Activated CD4-positive, alpha-beta memory T cell treated with anti-CD3 and anti-CD28 coated beads for 36 hours (primary cell): ENCODE measurements around the gene OR4D11. TPM values are rescaled to one million over a fixed set of nuclear protein-coding genes. Genes with fewer than 3 reads are reported as not detected.
"Not testable (repeated sequence)": the region's sequence is repeated elsewhere in the genome, so short reads cannot be mapped to it uniquely, and the experiment has no call there.

Experiments
- CTCF ChIA-PET: fragments of 350-600 bp; sonication (Branson Sonifier 250); formaldehyde crosslinking; loops from one replicate; lab custom pipeline; 2021; ENCODE audit warnings: antibody characterized with exemption, inconsistent platforms; lab: Charles Lee
- POLR2A ChIA-PET: fragments of 350-600 bp; sonication (Branson Sonifier 250); formaldehyde crosslinking; loops from one replicate; lab custom pipeline; 2021; ENCODE audit warnings: antibody characterized with exemption; lab: Charles Lee
- DNase-seq: peaks from one replicate; pipeline ENCODE4 v3.0.0-alpha.2; 2020
- H3K27ac Mint-ChIP-seq: one replicate; pipeline ENCODE4 v1.8.0; 2021; ENCODE audit warnings: mixed read lengths
- H3K27me3 Mint-ChIP-seq: one replicate; pipeline ENCODE4 v1.8.0; 2021; ENCODE audit warnings: mixed read lengths
- H3K36me3 Mint-ChIP-seq: one replicate; pipeline ENCODE4 v1.8.0; 2021; ENCODE audit warnings: mixed read lengths
- H3K4me1 Mint-ChIP-seq: one replicate; pipeline ENCODE4 v1.8.0; 2021; ENCODE audit warnings: low read depth, mixed read lengths
- H3K4me3 Mint-ChIP-seq: one replicate; pipeline ENCODE4 v1.8.0; 2021; ENCODE audit warnings: mild to moderate bottlenecking, mixed read lengths
- H3K9me3 Mint-ChIP-seq: one replicate; pipeline ENCODE4 v1.8.0; 2021; ENCODE audit warnings: mixed read lengths
- intact Hi-C: fragments of 100-400 bp; cut with micrococcal nuclease; formaldehyde crosslinking; loops from one replicate; pipeline ENCODE4 v1.15.1; 2023
- total RNA-seq, 2 experiments: library from RNA; stranded (reverse); gene quantifications; one replicate each; pipeline ENCODE4 v1.2.3, GENCODE V29; 2021

The OR4D11 gene
- total RNA-seq = not detected

- no peak for DNase-seq
- H3K4me1 Mint-ChIP-seq = peaks cover 3% of the 10 kb centered on the region
- intact Hi-C loops = no loop called here
- no peak within 1 kb of the TSS for H3K27ac Mint-ChIP-seq
- H3K4me3 Mint-ChIP-seq = no peak within 1 kb of the TSS
- no peaks in the 10 kb centered on the region for H3K9me3 Mint-ChIP-seq
- ChIA-PET CTCF (no interaction called here), POLR2A (interaction anchor here (0.5 kb wide), 1 partner anchor 271 kb away, joined by 4 read pairs; no protein-coding TSS in a partner anchor)
- peaks cover 10% of the 10 kb centered on the region for H3K27me3 Mint-ChIP-seq
- no peaks in the 10 kb centered on the region for H3K36me3 Mint-ChIP-seq
These were observed at the start of gene OR4D11 for GRCh38 chr11:59503276-59503675. OR4D11 (plus strand) TSS chr11:59503576; CDS start chr11:59503576, 0 bp downstream.

- intact Hi-C loops = no loop called here
- CTCF ChIA-PET = no interaction called here
- POLR2A ChIA-PET = no interaction called here
- peaks cover 12% of the 10 kb centered on the region for H3K27me3 Mint-ChIP-seq
- no peaks in the 10 kb centered on the region for H3K9me3 Mint-ChIP-seq
- H3K27ac Mint-ChIP-seq = no peak within 1 kb of the TSS
- no peak for DNase-seq
- H3K4me1 Mint-ChIP-seq = no peaks in the 10 kb centered on the region
- no peaks in the 10 kb centered on the region for H3K36me3 Mint-ChIP-seq
- no peak within 1 kb of the TSS for H3K4me3 Mint-ChIP-seq
These were observed 46.7 kb upstream of the OR4D11 start, which contains the start of gene OR4D6 for GRCh38 chr11:59456661-59457060. OR4D6 (plus strand) TSS chr11:59456961; CDS start chr11:59456961, 0 bp downstream.

GRCh38 chr11:59459916-59460315, 43.5 kb upstream of the OR4D11 start:
- no peaks in the 10 kb centered on the region for H3K4me1 Mint-ChIP-seq
- no peak for DNase-seq

GRCh38 chr11:59463190-59463641, 40.2 kb upstream of the OR4D11 start:
- H3K27me3 Mint-ChIP-seq = peaks cover 18% of the 10 kb centered on the region
- H3K36me3 Mint-ChIP-seq = no peaks in the 10 kb centered on the region
- CTCF ChIA-PET = no interaction called here
- no peak overlapping the region for H3K27ac Mint-ChIP-seq
- H3K9me3 Mint-ChIP-seq = no peaks in the 10 kb centered on the region
- no peaks in the 10 kb centered on the region for H3K4me1 Mint-ChIP-seq
- no peak overlapping the region for H3K4me3 Mint-ChIP-seq
- POLR2A ChIA-PET = no interaction called here
- no peak for DNase-seq
- intact Hi-C loops = no loop called here

More at GRCh38 chr11:59459916-59460315, 43.5 kb upstream of the OR4D11 start:
- peaks cover 21% of the 10 kb centered on the region for H3K27me3 Mint-ChIP-seq
- ChIA-PET POLR2A (no interaction called here), CTCF (no interaction called here)
- no peak overlapping the region for H3K4me3 Mint-ChIP-seq
- H3K36me3 Mint-ChIP-seq = no peaks in the 10 kb centered on the region
- intact Hi-C loops = no loop called here
- H3K27ac Mint-ChIP-seq = no peak overlapping the region
- H3K9me3 Mint-ChIP-seq = no peaks in the 10 kb centered on the region

DNA sequence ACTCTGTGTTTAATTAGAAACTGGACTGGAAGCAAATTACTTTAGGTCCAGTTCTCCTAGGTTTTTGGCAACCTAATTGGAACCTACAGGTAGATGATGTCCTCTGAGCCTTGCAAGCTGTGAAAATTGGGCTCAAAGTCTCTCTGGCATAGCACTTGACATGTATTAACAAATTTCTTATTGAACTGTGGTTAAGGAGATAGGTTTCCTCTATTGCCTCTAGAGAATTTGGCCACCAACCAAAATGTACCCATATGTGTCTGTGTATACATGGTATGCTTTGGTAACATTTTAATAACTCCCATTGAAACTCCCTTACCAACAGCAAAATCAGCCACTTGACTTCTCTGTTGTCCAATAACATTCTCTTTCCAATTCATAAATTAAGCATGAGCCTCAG, 30.4 kb upstream of the OR4D11 start, which contains the start of gene OR4D10:
Gene OR4D10 (plus strand): TSS at position 301 of the 400 bp plus-strand sequence. CDS start 4,115 bp downstream, outside the sequence.
- peaks cover 5% of the 10 kb centered on the region for H3K27me3 Mint-ChIP-seq
- ChIA-PET CTCF (no interaction called here), POLR2A (no interaction called here)
- DNase-seq = no peak
- H3K36me3 Mint-ChIP-seq = no peaks in the 10 kb centered on the region
- no peak within 1 kb of the TSS for H3K4me3 Mint-ChIP-seq
- intact Hi-C loops = no loop called here
- no peak within 1 kb of the TSS for H3K27ac Mint-ChIP-seq
- no peaks in the 10 kb centered on the region for H3K4me1 Mint-ChIP-seq
- H3K9me3 Mint-ChIP-seq = no peaks in the 10 kb centered on the region

DNA sequence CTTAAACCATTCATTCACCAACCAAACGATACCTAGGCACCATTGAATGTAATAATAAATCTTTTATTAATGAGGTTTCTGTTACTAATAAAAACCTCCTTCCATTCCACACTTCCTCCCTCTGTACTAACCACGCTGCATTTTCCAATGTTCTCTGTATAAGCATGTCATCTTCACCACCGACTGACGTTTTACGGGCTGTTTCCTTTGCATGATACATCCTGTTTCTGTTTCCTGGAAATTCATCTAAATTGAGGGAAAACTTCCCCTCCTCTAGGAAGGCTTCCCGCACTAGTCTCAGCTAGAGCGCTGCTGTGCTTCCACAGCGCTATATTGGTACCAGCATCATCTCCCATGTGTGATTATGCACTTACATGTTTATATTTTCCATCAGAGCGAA, 28.2 kb upstream of the OR4D11 start:
- peaks cover 8% of the 10 kb centered on the region for H3K27me3 Mint-ChIP-seq
- H3K36me3 Mint-ChIP-seq = no peaks in the 10 kb centered on the region
- ChIA-PET CTCF (no interaction called here), POLR2A (no interaction called here)
- H3K4me3 Mint-ChIP-seq = no peak overlapping the region
- H3K27ac Mint-ChIP-seq = no peak overlapping the region
- H3K9me3 Mint-ChIP-seq = no peaks in the 10 kb centered on the region
- H3K4me1 Mint-ChIP-seq = no peaks in the 10 kb centered on the region
- DNase-seq = no peak
- intact Hi-C loops = no loop called here

GRCh38 chr11:59479906-59480305, 23.5 kb upstream of the OR4D11 start:
- intact Hi-C loops = no loop called here
- no peak overlapping the region for H3K27ac Mint-ChIP-seq
- CTCF ChIA-PET = no interaction called here
- DNase-seq = no peak
- H3K36me3 Mint-ChIP-seq = no peaks in the 10 kb centered on the region
- no peak overlapping the region for H3K4me3 Mint-ChIP-seq
- no peaks in the 10 kb centered on the region for H3K4me1 Mint-ChIP-seq
- H3K27me3 Mint-ChIP-seq = peaks cover 8% of the 10 kb centered on the region
- no peaks in the 10 kb centered on the region for H3K9me3 Mint-ChIP-seq
- POLR2A ChIA-PET = no interaction called here

- peaks cover 6% of the 10 kb centered on the region for H3K27me3 Mint-ChIP-seq
- POLR2A ChIA-PET = no interaction called here
- CTCF ChIA-PET = no interaction called here
- no peaks in the 10 kb centered on the region for H3K36me3 Mint-ChIP-seq
- H3K4me1 Mint-ChIP-seq = no peaks in the 10 kb centered on the region
- H3K27ac Mint-ChIP-seq = no peak overlapping the region
- H3K4me3 Mint-ChIP-seq = no peak overlapping the region
- no peak for DNase-seq
- intact Hi-C loops = no loop called here
- H3K9me3 Mint-ChIP-seq = no peaks in the 10 kb centered on the region
These were observed 23.0 kb upstream of the OR4D11 start for GRCh38 chr11:59480359-59480758.

GRCh38 chr11:59501931-59502330, 1.4 kb upstream of the OR4D11 start:
- H3K4me3 Mint-ChIP-seq = no peak overlapping the region
- no peaks in the 10 kb centered on the region for H3K36me3 Mint-ChIP-seq
- DNase-seq = no peak
- H3K27ac Mint-ChIP-seq = no peak overlapping the region
- H3K9me3 Mint-ChIP-seq = no peaks in the 10 kb centered on the region
- POLR2A ChIA-PET = no interaction called here
- intact Hi-C loops = no loop called here
- peaks cover 3% of the 10 kb centered on the region for H3K4me1 Mint-ChIP-seq
- peaks cover 13% of the 10 kb centered on the region for H3K27me3 Mint-ChIP-seq
- CTCF ChIA-PET = no interaction called here

- no peaks in the 10 kb centered on the region for H3K9me3 Mint-ChIP-seq
- no peak within 1 kb of the TSS for H3K27ac Mint-ChIP-seq
- ChIA-PET POLR2A (no interaction called here), CTCF (no interaction called here)
- no peaks in the 10 kb centered on the region for H3K36me3 Mint-ChIP-seq
- peaks cover 14% of the 10 kb centered on the region for H3K4me1 Mint-ChIP-seq
- intact Hi-C loops = no loop called here
- no peaks in the 10 kb centered on the region for H3K27me3 Mint-ChIP-seq
- DNase-seq = no peak
- H3K4me3 Mint-ChIP-seq = no peak within 1 kb of the TSS
These were observed 7.7 kb downstream of the OR4D11 start, which contains the start of gene OR4D9 for GRCh38 chr11:59510941-59511589. OR4D9 (plus strand) TSS chr11:59511539; CDS start chr11:59514913, 3,374 bp downstream.

DNA sequence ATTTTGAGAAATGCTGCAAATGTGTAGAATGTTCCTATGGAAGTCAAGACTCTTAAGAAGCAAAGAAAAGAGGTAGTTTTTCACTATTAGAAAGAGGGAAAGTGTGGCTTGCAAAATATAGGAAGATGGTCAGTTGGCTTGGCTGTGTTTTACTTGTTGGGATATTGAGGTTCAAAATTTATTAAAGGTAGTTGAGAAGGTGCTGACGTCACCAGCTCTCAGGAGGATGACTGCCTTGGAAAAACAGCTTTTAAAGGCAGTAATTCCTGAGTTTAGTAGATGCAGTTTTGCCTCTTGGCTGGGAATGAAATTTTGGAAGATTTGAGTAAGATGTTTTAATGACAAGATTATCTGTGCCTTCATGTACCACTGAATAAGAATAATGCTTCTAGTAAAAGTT, 8.3 kb downstream of the OR4D11 start:
- Mint-ChIP-seq H3K9me3 (no peaks in the 10 kb centered on the region), H3K4me3 (no peak overlapping the region)
- DNase-seq = no peak

DNA sequence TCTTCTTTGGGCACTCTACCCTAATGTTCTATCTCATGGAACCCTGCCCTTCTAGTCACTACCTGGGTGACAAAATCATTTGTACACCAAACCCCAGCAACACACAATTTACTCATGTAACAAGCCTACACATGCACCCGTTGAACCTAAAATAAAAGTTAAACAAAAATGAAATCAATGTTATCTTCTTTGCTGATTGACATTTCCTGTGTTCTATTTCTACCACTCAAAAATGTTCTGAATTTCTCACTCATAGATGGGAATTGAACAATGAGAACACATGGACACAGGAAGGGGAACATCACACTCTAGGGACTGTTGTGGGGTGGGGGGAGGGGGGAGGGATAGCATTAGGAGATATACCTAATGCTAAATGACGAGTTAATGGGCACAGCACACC, 16.8 kb downstream of the OR4D11 start:
- DNase-seq, H3K27me3 Mint-ChIP-seq, H3K36me3 Mint-ChIP-seq, POLR2A ChIA-PET, H3K4me3 Mint-ChIP-seq, intact Hi-C loops, H3K9me3 Mint-ChIP-seq, H3K4me1 Mint-ChIP-seq, H3K27ac Mint-ChIP-seq: not testable (repeated sequence)
- CTCF ChIA-PET = interaction anchor here (0.6 kb wide), 1 partner anchor 14 kb away, joined by 3 read pairs; no protein-coding TSS in a partner anchor

More for the DNA sequence above, 8.3 kb downstream of the OR4D11 start:
- intact Hi-C loops = no loop called here
- peaks cover 14% of the 10 kb centered on the region for H3K4me1 Mint-ChIP-seq
- H3K27ac Mint-ChIP-seq = no peak overlapping the region
- ChIA-PET POLR2A (no interaction called here), CTCF (no interaction called here)
- no peaks in the 10 kb centered on the region for H3K36me3 Mint-ChIP-seq
- H3K27me3 Mint-ChIP-seq = no peaks in the 10 kb centered on the region

DNA sequence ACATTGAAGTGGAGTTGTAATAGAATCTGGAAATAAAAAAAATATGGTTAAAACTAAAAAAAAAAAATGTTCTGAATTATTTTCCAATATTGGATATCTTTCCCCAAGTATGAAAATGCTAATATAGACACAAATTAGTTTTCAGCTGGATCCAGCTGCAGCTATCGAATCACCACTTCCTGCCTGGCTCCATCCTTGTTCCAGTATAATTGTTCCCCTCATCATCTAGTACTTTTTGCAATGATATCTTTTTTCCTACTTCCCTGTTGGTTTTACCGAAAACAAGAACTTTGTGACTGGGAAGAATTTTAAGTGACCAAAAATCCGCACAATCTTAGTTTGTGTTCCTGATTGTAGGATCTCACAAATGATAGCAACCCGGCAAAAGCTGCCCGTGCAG, 17.4 kb downstream of the OR4D11 start:
- peaks cover 9% of the 10 kb centered on the region for H3K27me3 Mint-ChIP-seq
- no peaks in the 10 kb centered on the region for H3K4me1 Mint-ChIP-seq
- H3K4me3 Mint-ChIP-seq = no peak overlapping the region
- intact Hi-C loops = no loop called here
- ChIA-PET POLR2A (no interaction called here), CTCF (interaction anchor here (0.7 kb wide), 2 partner anchors 17 to 109 kb away, joined by 3 to 5 read pairs; no protein-coding TSS in a partner anchor)
- no peaks in the 10 kb centered on the region for H3K36me3 Mint-ChIP-seq
- no peaks in the 10 kb centered on the region for H3K9me3 Mint-ChIP-seq
- DNase-seq = no peak
- no peak overlapping the region for H3K27ac Mint-ChIP-seq
